SJCRH30 (cell line): ENCODE results near the gene IQGAP2. TPM values are rescaled to one million over a fixed set of nuclear protein-coding genes. Genes with fewer than 3 reads are reported as not detected.

Source experiments
- DNase-seq, 2 experiments: peaks; one replicate each; pipeline ENCODE4 v3.0.0-alpha.2; 2015 to 2020
- H3K27ac ChIP-seq: fragments of 250-450 bp; sonication (Bioruptor Pico); 2 replicates; pipeline ENCODE4 v1.5.1; 2020; ENCODE audit warnings: mild to moderate bottlenecking, moderate library complexity
- H3K27me3 ChIP-seq: fragments of 250-450 bp; sonication (Bioruptor Pico); 2 replicates; pipeline ENCODE4 v1.5.1; 2020; ENCODE audit warnings: mild to moderate bottlenecking, moderate library complexity
- H3K36me3 ChIP-seq: fragments of 250-450 bp; sonication (Bioruptor Pico); 2 replicates; pipeline ENCODE4 v1.5.1; 2020; ENCODE audit warnings: mild to moderate bottlenecking, moderate library complexity
- H3K4me1 ChIP-seq: fragments of 250-450 bp; sonication (Bioruptor Pico); 2 replicates; pipeline ENCODE4 v1.5.1; 2020; ENCODE audit warnings: mild to moderate bottlenecking, moderate library complexity
- H3K4me3 ChIP-seq: fragments of 250-450 bp; sonication (Bioruptor Pico); 2 replicates; pipeline ENCODE4 v1.5.1; 2020; ENCODE audit warnings: mild to moderate bottlenecking, moderate library complexity
- H3K9me3 ChIP-seq: fragments of 250-450 bp; sonication (Bioruptor Pico); replicated peaks from 2 replicates; pipeline ENCODE4 v1.5.1; 2020; ENCODE audit warnings: mild to moderate bottlenecking, moderate library complexity
- total RNA-seq: library from RNA; depleted of rRNA; stranded (reverse); fragments of >200 nt; shearing (Covaris generic); gene quantifications from 2 replicates; pipeline ENCODE4 v1.2.3, GENCODE V29; 2014

Gene IQGAP2
- total RNA-seq, 1 experiment from 2014 or later = 11.4 TPM

- Histone ChIP-seq H3K4me1 (peaks cover 85% of the 10 kb centered on the region), H3K27ac (peak overlapping the region; percentile 93), H3K27me3 (no peaks in the 10 kb centered on the region), H3K9me3 (no peaks in the 10 kb centered on the region), H3K36me3 (no peaks in the 10 kb centered on the region), H3K4me3 (0 out of 2 replicates have a peak overlapping the region, but pooled peaks have one; percentile 6)
- DNase-seq = peak; percentile 63 to 77
Observed at GRCh38 chr5:76692651-76693050, 289.6 kb downstream of the IQGAP2 start.

GRCh38 chr5:76693141-76693540 lies 290.1 kb downstream of the IQGAP2 start:
- Histone ChIP-seq H3K27me3 (no peaks in the 10 kb centered on the region), H3K9me3 (no peaks in the 10 kb centered on the region), H3K27ac (peak overlapping the region; percentile 93), H3K4me1 (peaks cover 88% of the 10 kb centered on the region), H3K4me3 (peak overlapping the region; percentile 6), H3K36me3 (no peaks in the 10 kb centered on the region)
- no peak for DNase-seq

DNA sequence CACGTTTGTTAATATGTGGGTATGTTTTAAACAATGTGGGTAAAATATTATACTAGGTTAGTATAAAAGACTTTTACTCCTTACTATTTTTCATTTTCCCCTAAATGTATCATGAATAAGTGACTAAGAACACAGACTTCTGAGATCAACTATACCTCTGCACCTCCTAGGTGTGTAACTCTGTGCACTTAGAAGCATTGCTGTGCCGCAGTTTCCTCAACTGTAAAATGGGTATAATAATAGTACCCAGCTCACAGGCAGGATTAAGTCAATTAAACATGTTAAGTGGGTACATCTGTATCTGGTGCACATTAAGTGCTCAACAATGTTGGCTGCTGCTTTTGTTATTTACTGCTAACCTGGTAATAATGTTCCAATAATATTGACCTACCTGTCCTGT lies 291.2 kb downstream of the IQGAP2 start:
- H3K4me1 ChIP-seq = peaks cover 80% of the 10 kb centered on the region
- no peak for DNase-seq
- no peaks in the 10 kb centered on the region for H3K9me3 ChIP-seq
- H3K27ac ChIP-seq = peak overlapping the region; percentile 93
- no peaks in the 10 kb centered on the region for H3K36me3 ChIP-seq
- no peaks in the 10 kb centered on the region for H3K27me3 ChIP-seq
- H3K4me3 ChIP-seq = no peak overlapping the region

GRCh38 chr5:76695346-76695745 lies 292.3 kb downstream of the IQGAP2 start:
- H3K27me3 ChIP-seq = no peaks in the 10 kb centered on the region
- H3K9me3 ChIP-seq = no peaks in the 10 kb centered on the region
- H3K36me3 ChIP-seq = no peaks in the 10 kb centered on the region
- H3K4me1 ChIP-seq = peaks cover 75% of the 10 kb centered on the region
- peak; percentile 77 to 91 for DNase-seq
- peak overlapping the region; percentile 93 for H3K27ac ChIP-seq
- H3K4me3 ChIP-seq = no peak overlapping the region

- peaks cover 73% of the 10 kb centered on the region for H3K4me1 ChIP-seq
- H3K36me3 ChIP-seq = no peaks in the 10 kb centered on the region
- no peaks in the 10 kb centered on the region for H3K9me3 ChIP-seq
- peak in 1 of 2 experiments; percentile 17 for DNase-seq
- no peak overlapping the region for H3K4me3 ChIP-seq
- peak overlapping the region; percentile 93 for H3K27ac ChIP-seq
- no peaks in the 10 kb centered on the region for H3K27me3 ChIP-seq
Observed at GRCh38 chr5:76696251-76696650, 293.2 kb downstream of the IQGAP2 start.

DNA sequence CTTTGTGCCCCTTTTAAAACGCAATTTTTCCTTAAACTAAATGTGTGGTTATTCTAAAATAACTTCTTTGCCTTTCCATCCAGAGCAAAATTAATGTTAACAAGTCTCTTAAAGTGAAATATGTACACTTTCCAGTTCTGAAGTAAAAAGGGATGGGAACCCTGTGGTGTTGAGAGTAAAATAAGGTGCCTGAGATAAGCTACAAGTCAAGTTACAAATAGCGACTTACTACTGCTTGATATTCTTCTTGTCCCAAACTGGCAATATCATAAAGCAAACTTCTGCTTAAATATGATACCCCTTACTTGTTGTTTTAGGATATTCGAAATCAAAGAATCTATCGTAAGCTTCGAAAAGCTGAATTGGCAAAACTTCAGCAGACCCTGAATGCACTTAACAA lies 294.6 kb downstream of the IQGAP2 start:
- Histone ChIP-seq H3K36me3 (no peaks in the 10 kb centered on the region), H3K4me3 (no peak overlapping the region), H3K4me1 (peaks cover 73% of the 10 kb centered on the region), H3K27ac (no peak overlapping the region), H3K27me3 (no peaks in the 10 kb centered on the region), H3K9me3 (no peaks in the 10 kb centered on the region)
- DNase-seq = no peak

DNA sequence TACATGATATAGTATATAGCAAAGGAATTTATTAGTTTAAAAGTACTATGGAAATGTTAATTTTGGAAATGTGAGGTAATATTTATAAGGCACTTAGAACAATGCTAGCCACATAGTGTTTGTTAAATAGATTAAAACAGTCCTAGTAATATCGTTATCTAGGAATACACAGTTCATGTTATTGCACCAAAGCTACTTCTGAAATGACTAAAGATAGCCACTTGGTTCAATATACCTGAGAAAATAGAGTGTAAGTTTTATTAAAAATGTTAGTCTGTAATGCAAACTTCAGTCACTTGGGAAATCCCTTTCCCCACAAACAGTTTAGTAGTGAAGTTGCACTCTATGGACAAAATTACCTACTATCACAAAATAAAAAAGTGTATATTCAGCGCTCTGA lies 297.5 kb downstream of the IQGAP2 start:
- Histone ChIP-seq H3K27ac (peak overlapping the region; percentile 82), H3K27me3 (no peaks in the 10 kb centered on the region)
- DNase-seq = no peak

DNA sequence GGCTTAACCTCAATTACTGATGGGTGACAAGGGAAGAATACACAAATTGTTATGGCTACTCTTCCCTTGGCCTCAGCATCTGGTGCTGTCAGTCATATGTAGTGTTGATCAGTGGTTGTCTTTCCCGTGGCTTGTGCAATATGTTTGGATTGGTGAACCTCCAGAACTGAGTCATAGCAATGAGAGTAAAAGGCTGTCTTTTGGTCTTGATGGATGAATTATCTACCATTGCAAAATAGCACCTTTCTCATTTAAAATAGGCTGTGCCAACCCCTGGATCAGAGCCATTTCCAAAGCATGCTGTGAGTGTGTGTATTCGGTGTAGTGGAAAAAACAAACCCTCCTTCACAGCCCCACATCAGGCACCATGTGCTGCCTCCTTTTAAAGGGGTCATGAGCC lies 298.2 kb downstream of the IQGAP2 start:
- Histone ChIP-seq H3K4me1 (peaks cover 46% of the 10 kb centered on the region), H3K36me3 (no peaks in the 10 kb centered on the region), H3K27me3 (no peaks in the 10 kb centered on the region), H3K27ac (peak overlapping the region; percentile 82), H3K4me3 (no peak overlapping the region), H3K9me3 (no peaks in the 10 kb centered on the region)
- DNase-seq = peak; percentile 96 to 99

More for the DNA sequence above, 297.5 kb downstream of the IQGAP2 start:
- Histone ChIP-seq H3K9me3 (no peaks in the 10 kb centered on the region), H3K4me1 (peaks cover 53% of the 10 kb centered on the region), H3K4me3 (no peak overlapping the region), H3K36me3 (no peaks in the 10 kb centered on the region)

- Histone ChIP-seq H3K4me1 (peaks cover 44% of the 10 kb centered on the region), H3K36me3 (no peaks in the 10 kb centered on the region), H3K27me3 (no peaks in the 10 kb centered on the region), H3K4me3 (no peak overlapping the region), H3K9me3 (no peaks in the 10 kb centered on the region), H3K27ac (no peak overlapping the region)
- no peak for DNase-seq
Observed at GRCh38 chr5:76703707-76704106, 300.6 kb downstream of the IQGAP2 start.

DNA sequence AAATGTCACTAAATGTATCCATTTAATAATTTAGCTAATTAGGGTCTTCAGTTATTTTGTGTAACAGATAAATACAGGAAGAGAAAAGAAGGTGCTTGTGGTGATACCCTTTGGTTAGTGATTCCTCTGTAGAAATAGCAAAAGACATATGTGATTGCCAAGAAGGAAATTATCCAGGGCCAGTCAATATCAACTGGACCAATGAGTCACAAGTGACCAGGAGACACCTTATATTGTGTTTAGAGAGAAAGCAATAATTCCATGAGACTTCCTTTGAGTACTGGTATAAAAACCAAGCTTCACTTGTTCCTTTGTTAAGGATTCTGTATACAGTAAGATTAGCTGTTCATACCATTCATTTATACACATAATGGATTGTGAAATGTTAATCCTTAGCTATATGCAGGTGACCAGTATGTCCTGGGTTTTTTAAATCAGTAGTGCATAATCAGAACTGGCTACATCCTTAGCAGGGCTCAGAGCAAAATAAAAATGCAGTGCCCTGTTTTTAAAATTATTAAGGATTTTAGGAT lies 301.1 kb downstream of the IQGAP2 start:
- no peak for DNase-seq
- Histone ChIP-seq H3K27ac (no peak overlapping the region), H3K9me3 (no peaks in the 10 kb centered on the region), H3K27me3 (no peaks in the 10 kb centered on the region), H3K4me1 (peaks cover 49% of the 10 kb centered on the region), H3K4me3 (no peak overlapping the region), H3K36me3 (no peaks in the 10 kb centered on the region)

DNA sequence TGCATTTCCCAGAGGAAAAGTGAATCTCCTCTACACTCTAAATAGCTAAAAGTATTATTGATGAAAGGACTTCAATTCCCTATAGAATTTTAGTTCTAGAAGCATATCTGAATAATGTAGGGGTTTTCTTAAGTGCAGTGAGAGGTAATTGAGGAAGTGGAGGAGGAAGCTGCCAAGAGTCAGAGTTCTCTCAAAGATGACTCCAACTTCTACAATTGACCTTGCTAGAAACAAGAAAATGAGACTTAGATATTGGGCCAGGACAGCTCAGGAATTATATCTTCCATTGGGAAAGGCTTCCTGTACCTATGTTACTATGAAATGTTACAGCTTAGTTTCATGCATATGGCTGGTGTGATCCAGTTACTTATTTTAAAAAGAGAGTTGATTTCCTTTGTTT lies 302.5 kb downstream of the IQGAP2 start:
- Histone ChIP-seq H3K4me3 (no peak overlapping the region), H3K36me3 (no peaks in the 10 kb centered on the region), H3K27me3 (no peaks in the 10 kb centered on the region), H3K4me1 (peaks cover 56% of the 10 kb centered on the region), H3K9me3 (no peaks in the 10 kb centered on the region), H3K27ac (no peak overlapping the region)
- DNase-seq = no peak

GRCh38 chr5:76709762-76710161 lies 306.7 kb downstream of the IQGAP2 start:
- Histone ChIP-seq H3K27me3 (no peaks in the 10 kb centered on the region), H3K27ac (peak overlapping the region; percentile 34; the same call in 1 of the 2 replicates), H3K4me3 (no peak overlapping the region), H3K36me3 (no peaks in the 10 kb centered on the region), H3K4me1 (peaks cover 38% of the 10 kb centered on the region), H3K9me3 (no peaks in the 10 kb centered on the region)
- DNase-seq = peak in 1 of 2 experiments; percentile 67

DNA sequence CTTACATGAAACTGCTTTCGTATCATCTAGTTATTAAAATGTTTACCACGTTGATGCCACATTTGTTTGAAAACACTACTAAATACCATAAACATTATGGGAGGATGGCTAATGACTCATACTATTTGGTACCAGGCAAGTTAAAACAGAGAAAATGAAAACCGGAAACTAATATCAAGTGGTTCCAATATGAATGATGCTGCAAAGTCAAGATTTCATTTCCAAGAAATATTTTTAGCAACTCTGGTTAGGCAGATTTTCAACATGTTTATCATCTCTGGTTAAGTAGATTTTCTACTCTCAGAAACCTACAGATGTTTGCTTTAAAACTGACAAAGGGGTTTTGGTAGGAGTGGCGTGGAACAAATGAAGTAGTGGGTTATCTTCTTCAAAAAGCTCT lies 307.9 kb downstream of the IQGAP2 start:
- H3K27ac ChIP-seq = peak overlapping the region; percentile 20; the same call in 1 of the 2 replicates
- no peaks in the 10 kb centered on the region for H3K9me3 ChIP-seq
- no peaks in the 10 kb centered on the region for H3K27me3 ChIP-seq
- no peak overlapping the region for H3K4me3 ChIP-seq
- no peaks in the 10 kb centered on the region for H3K36me3 ChIP-seq
- DNase-seq = no peak
- peaks cover 38% of the 10 kb centered on the region for H3K4me1 ChIP-seq

- Histone ChIP-seq H3K27ac (peak overlapping the region; percentile 87; the same call in 1 of the 2 replicates), H3K4me3 (peak overlapping the region; percentile 94)
- no peak for DNase-seq
Observed at GRCh38 chr5:76714751-76715485, 311.8 kb downstream of the IQGAP2 start.

DNA sequence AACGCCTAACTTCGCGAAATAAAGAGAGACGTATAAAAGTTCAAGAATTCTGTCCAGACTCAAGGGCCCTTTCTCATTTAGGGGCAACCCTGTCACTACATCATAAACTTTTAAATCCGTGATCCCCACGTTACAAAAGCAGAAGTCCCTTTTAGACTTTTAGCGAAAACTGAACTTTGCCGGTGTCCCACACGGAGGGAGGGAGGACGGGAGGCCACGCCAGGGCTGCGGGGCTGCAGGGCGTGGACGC lies 312.3 kb downstream of the IQGAP2 start:
- peaks cover 2% of the 10 kb centered on the region for H3K36me3 ChIP-seq
- DNase-seq = no peak
- peak overlapping the region; percentile 94 for H3K4me3 ChIP-seq
- H3K9me3 ChIP-seq = no peaks in the 10 kb centered on the region
- no peaks in the 10 kb centered on the region for H3K27me3 ChIP-seq
- H3K27ac ChIP-seq = peak overlapping the region; percentile 87
- H3K4me1 ChIP-seq = peaks cover 14% of the 10 kb centered on the region

More at GRCh38 chr5:76714751-76715485, 311.8 kb downstream of the IQGAP2 start:
- no peaks in the 10 kb centered on the region for H3K27me3 ChIP-seq
- H3K4me1 ChIP-seq = peaks cover 19% of the 10 kb centered on the region
- peaks cover 2% of the 10 kb centered on the region for H3K36me3 ChIP-seq
- H3K9me3 ChIP-seq = no peaks in the 10 kb centered on the region
